Measurements from ENCODE around the gene AHDC1. TPM values are rescaled to one million over a fixed set of nuclear protein-coding genes. Genes with fewer than 3 reads are reported as not detected.

Gene AHDC1
- total and polyA plus RNA-seq, 10 of the 15 experiments (the other 5 are each of a cell fraction or from before 2014, with no cell fraction given), result 0.21 to 13.0 (median 1.4) TPM

DNA sequence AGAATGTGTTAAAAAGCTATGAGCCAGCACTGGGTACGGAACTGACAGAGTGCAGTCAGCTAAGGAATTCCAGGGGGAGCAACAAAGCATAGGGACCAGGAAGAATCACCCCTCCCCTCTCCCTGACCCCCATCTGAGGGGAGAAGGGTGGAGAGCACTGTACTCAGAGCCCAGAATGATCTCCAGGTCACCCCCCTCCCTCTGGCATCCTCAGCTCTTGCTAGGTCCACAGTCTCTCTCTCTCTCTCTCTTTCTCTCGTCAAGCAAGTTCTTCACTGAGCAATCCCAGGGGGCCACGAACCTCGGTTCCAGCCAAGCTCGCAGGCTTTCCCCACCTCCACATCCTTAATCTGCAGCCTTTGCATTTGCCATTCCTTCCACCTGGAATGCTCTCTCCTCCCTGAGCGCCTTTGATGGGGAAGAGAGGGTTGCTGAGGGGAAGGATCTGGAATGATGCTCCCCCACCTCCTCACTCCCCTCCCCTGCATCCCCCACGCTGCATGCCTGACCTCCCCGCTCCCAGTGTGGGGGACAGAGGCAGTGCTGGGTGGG, 107.3 kb downstream of the AHDC1 start:
- FAIRE-seq (no peak), ATAC-seq (no peak), DNase-seq (ENCODE audit: low read depth, low spot score) (no peak)
- ChIA-PET SMC1A (ENCODE audit: uncharacterized antibody, unreplicated experiment) (interaction anchor here (0.7 to 1.6 kb wide), 4 partner anchors 42 to 80 kb away, joined by 3 to 5 read pairs (median 4); no protein-coding TSS in a partner anchor), CTCF (interaction anchor here (0.9 to 1.9 kb wide), 4 partner anchors 60 to 105 kb away, joined by 3 to 7 read pairs (median 4); no protein-coding TSS in a partner anchor), RAD21 (ENCODE audit: unreplicated experiment) (no interaction called here), POLR2A (interaction anchor here (0.6 to 1.6 kb wide), 4 partner anchors 9 to 81 kb away, joined by 3 to 6 read pairs (median 3); no protein-coding TSS in a partner anchor)
- no peaks in the 10 kb centered on the region for H4K20me1 ChIP-seq (ENCODE audit: control insufficient read depth, insufficient read depth)
- no TSS peak for BruUV-seq (replicated peaks)
- no peak overlapping the region for H3K4me2 ChIP-seq (ENCODE audit: control insufficient read depth, insufficient read depth)
- H3K27ac ChIP-seq (ENCODE audit: control insufficient read depth, insufficient read depth), result no peak overlapping the region
- no peak overlapping the region for H3K9ac ChIP-seq (ENCODE audit: control insufficient read depth, insufficient read depth, low read length)
- no peaks in the 10 kb centered on the region for H3K36me3 ChIP-seq (ENCODE audit: control insufficient read depth in 2 of 2, insufficient read depth in 2 of 2, low read length in 1 of 2)
- in situ Hi-C loops (cut with MboI) (no loop called here), intact Hi-C loops (cut with micrococcal nuclease; ENCODE audit: unreplicated experiment) (no loop called here)
- H3K9me3 ChIP-seq (replicated peaks; ENCODE audit: control insufficient read depth, insufficient read depth, low read length), result no peaks in the 10 kb centered on the region
- H3K27me3 ChIP-seq (replicated peaks in 1 of 2; ENCODE audit: control insufficient read depth in 2 of 2, insufficient read depth in 2 of 2, low read length in 1 of 2), result no peaks in the 10 kb centered on the region
- no peak overlapping the region for H3K4me3 ChIP-seq
- TF ChIP-seq CBX3 (IDR thresholded peaks at IDR 0.05; ENCODE audit: borderline replicate concordance, low read depth), result no peak
- peak; percentile 26 for TF ChIP-seq MEF2B (IDR thresholded peaks at IDR 0.05; ENCODE audit: partially characterized antibody, poor library complexity, severe bottlenecking)
- H3K79me2 ChIP-seq (ENCODE audit: control insufficient read depth, insufficient read depth, low read length), result no peaks in the 10 kb centered on the region
- H2AFZ ChIP-seq (ENCODE audit: control insufficient read depth, low read depth, low read length), result no peak overlapping the region
- WGBS (ENCODE audit: insufficient coverage, insufficient replicate concordance, low lambda C conversion rate, missing lambda C conversion rate), result 33% methylated on average over 6 of the region's 8 CpGs
- peaks cover 17% of the 10 kb centered on the region for H3K4me1 ChIP-seq (ENCODE audit: control insufficient read depth, insufficient read depth, low read length)

DNA sequence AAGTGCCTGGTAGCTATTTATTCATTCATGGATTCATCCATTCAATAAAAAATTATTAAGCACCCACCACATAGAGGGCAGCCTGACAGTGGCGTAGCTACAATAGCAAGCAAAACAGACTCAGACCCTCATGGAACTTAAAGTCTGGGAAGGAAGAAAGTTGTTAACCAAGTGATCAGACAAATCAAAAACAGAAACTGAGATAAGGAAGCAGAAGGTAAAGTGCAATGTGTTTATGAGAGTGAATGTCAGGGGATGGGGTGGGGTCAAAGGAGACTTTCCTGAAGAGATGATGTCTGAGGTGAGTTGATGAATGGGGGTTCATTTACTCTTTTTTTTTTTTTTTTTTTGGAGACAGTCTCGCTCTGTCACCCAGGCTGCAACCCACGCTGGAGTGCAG, 111.1 kb downstream of the AHDC1 start:
- in situ Hi-C loops (cut with MboI) (no loop called here), intact Hi-C loops (cut with micrococcal nuclease; ENCODE audit: unreplicated experiment) (loop anchor here (5.0 kb wide), 1 partner anchor 45 kb away; no protein-coding TSS in a partner anchor)
- ChIA-PET SMC1A (ENCODE audit: uncharacterized antibody, unreplicated experiment) (interaction anchor here (0.8 to 7.1 kb wide), 10 partner anchors 9 to 114 kb away, joined by 3 to 67 read pairs (median 6); no protein-coding TSS in a partner anchor), CTCF (interaction anchor here (1.1 to 3.8 kb wide), 3 partner anchors 55 to 76 kb away, joined by 3 to 13 read pairs (median 3); no protein-coding TSS in a partner anchor), RAD21 (ENCODE audit: unreplicated experiment) (interaction anchor here (0.6 to 7.4 kb wide), 6 partner anchors 33 to 704 kb away, joined by 3 to 94 read pairs (median 6); no protein-coding TSS in a partner anchor), POLR2A (interaction anchor here (0.5 to 6.0 kb wide), 17 partner anchors 9 to 318 kb away, joined by 3 to 38 read pairs (median 5); no protein-coding TSS in a partner anchor)
- Histone ChIP-seq H3K4me1 (ENCODE audit: control insufficient read depth, insufficient read depth, low read length) (peaks cover 27% of the 10 kb centered on the region), H3K4me2 (ENCODE audit: control insufficient read depth, insufficient read depth) (peak overlapping the region; percentile 74; the same call in 1 of the 2 replicates), H3K27ac (ENCODE audit: control insufficient read depth, insufficient read depth) (peak overlapping the region; percentile 99), H3K79me2 (ENCODE audit: control insufficient read depth, insufficient read depth, low read length) (peaks cover 23% of the 10 kb centered on the region), H3K4me3 (no peak overlapping the region), H3K9me3 (replicated peaks; ENCODE audit: control insufficient read depth, insufficient read depth, low read length) (no peaks in the 10 kb centered on the region), H2AFZ (ENCODE audit: control insufficient read depth, low read depth, low read length) (no peak overlapping the region; the same call in 1 of the 2 replicates), H3K36me3 (ENCODE audit: control insufficient read depth in 2 of 2, insufficient read depth in 2 of 2, low read length in 1 of 2) (no peaks in the 10 kb centered on the region), H3K27me3 (replicated peaks in 1 of 2; ENCODE audit: control insufficient read depth in 2 of 2, insufficient read depth in 2 of 2, low read length in 1 of 2) (no peaks in the 10 kb centered on the region), H3K9ac (ENCODE audit: control insufficient read depth, insufficient read depth, low read length) (no peak overlapping the region), H4K20me1 (ENCODE audit: control insufficient read depth, insufficient read depth) (no peaks in the 10 kb centered on the region; the same call in 1 of the 2 replicates)
- no peak for FAIRE-seq
- TF ChIP-seq NFYA (IDR thresholded peaks at IDR 0.05; ENCODE audit: borderline replicate concordance, low read depth, low read length) (no peak), IRF4 (IDR thresholded peaks at IDR 0.05; ENCODE audit: low read depth, low read length) (no peak), RELB (IDR thresholded peaks at IDR 0.05; ENCODE audit: low read depth) (no peak), PBX3 (IDR thresholded peaks at IDR 0.05; ENCODE audit: insufficient replicate concordance, low read depth, low read length) (no peak)
- TF ChIP-seq, protein P1, sequence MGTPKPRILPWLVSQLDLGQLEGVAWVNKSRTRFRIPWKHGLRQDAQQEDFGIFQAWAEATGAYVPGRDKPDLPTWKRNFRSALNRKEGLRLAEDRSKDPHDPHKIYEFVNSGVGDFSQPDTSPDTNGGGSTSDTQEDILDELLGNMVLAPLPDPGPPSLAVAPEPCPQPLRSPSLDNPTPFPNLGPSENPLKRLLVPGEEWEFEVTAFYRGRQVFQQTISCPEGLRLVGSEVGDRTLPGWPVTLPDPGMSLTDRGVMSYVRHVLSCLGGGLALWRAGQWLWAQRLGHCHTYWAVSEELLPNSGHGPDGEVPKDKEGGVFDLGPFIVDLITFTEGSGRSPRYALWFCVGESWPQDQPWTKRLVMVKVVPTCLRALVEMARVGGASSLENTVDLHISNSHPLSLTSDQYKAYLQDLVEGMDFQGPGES (IDR thresholded peaks at IDR 0.05), result no peak
- BruUV-seq (replicated peaks), result no TSS peak
- ATAC-seq, result no peak
- no peak for DNase-seq (ENCODE audit: low read depth, low spot score)
- 97% methylated on average over 3 of the region's 3 CpGs for WGBS (ENCODE audit: insufficient coverage, insufficient replicate concordance, low lambda C conversion rate, missing lambda C conversion rate)
